HG02943 (cell line): Measurements from ENCODE around the gene PLD6.

Source experiments
- ATAC-seq: cut with Tn5 transposase; IDR thresholded peaks from one replicate; pipeline ENCODE4 v1.9.1; 2021; ENCODE audit warnings: mild to moderate bottlenecking, low read depth, moderate library complexity; ENCODE audit not compliant: unreplicated experiment

Gene PLD6

DNA sequence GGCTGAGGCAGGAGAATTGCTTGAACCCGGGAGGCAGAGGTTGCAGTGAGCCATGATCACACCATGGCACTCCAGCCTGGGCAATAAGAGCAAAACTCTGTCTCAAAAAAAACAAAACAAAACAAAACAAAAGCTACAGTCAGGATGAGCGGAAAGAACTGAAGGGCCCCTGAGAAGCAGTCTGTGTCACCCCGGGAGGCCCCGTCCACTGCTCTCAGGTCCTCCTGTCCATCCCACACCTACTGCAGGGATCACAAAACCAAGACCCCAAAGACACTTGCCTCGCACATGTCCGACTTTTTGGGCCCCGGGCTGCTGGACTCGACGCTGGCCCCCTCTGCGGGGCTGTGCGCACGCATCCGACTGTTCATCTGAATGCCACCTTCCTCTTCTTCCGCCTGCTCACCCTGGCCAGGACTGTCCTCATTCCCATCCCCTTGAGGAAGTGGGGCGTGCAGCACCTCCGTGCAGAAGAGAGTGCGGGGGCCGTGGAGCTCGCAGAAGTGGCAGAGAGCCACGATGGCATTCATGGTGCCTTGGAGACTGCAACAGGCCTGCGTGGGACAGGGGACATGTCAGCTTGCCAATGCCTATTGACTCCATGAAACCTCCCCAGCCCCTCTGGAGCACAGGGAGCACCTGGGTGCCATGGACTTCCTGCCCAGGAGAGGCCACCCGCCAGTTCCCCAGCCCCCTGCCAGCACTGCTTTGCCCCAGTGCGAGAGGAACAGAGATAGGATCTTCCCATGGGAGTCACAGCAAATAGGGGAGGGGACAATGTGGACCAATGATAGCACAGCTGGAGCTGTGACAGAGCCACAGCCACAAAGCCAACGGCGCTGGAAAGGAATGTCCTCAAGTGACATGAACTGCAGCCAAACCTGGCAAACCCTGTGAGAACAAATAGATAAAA, 21.7 kb upstream of the PLD6 start:
- no peak for ATAC-seq

DNA sequence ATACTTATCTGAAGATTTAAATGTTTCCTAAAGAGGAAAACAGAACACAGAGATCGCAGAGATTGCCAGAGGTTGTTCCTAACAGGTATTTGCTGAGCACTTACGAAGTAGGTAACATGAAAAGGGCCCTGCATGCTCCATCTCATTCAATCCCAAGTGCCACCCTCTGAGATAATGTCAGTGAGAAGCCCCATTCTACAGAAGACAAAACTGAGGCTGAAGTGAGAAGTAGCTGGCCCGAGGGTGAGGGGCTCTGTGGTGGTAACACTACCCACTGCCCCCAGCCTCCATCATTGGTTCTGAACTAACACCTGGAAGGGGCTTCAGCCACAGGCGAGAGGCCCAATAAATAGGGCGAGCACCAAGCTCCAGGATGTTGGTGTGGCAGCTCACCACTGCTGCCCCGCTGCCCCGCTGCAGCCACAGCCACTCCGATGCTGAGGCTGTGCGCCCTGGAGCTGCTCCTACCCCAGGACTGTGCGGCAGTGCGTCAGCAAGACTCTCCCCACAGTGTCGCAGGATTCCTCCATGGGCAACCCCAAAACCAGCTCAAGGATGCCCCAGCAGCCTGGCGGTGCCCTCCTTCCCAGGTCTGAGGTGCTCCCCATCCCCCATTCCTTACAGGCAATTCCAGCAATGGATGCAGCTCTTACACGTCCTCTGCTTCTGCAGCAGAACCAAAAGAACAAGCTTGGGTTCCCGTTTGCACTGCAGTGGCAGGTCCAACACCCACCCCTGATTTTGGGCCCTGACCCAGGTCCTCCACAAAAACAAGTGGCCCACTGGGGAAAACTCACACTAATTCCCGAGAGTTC, 20.5 kb upstream of the PLD6 start:
- ATAC-seq: no peak

DNA sequence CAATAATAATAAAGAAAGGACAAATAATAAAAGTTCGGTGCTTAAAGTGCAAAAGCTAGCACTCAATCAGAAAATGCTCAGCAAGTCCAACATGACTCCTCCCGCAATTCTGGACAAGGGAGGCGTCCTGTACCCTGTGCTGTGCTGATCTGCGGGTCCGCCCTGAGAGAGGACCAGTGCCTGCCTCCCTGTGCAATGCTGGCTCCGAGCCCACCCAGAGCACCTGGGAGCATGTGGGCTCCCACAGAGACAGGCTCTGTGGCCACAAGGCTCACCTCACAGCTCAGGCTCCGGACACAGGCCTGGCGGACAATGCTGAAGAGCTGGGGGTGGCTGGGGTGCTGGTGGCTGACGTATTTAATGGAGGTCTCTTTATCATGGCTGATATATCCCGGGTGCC, 19.8 kb upstream of the PLD6 start:
- no peak for ATAC-seq

DNA sequence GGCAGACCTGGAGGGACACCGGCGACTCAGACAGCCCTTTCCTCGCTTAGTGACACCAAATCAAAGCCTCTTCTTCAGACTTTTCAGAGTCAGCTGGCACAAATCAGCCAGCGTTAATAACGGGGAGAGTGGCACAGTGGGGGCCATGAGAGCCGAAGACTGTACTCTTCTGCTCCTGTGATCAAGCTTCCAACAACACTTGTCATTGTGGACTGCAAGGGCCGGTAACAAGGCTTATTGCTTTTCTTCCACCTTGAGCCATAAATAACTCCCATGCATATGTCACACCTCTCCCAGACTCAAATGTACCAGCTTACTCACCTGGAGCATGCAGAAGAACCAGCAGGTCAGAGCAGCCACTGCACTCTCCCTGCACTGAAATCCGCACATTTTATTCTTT, 18.0 kb upstream of the PLD6 start:
- ATAC-seq: no peak

DNA sequence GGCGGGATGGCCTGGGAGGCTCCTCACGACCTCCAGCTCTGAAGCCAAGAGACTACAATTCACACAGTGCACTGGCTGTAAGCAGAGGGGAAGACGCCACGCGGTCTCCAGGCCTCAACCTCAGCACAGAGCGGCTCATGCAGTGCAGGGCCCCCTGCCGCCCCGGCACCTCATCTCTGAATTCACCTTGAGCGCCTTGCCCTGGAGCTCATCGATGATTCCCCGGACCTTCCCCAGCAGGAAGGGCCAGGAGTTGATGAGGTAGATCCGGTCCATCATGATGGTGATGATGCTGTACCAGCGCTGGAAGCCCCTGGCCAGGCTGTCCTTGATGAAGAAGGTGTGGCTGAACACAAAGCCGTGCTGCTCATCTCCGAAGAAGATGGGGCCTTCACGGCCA, 17.6 kb upstream of the PLD6 start:
- no peak for ATAC-seq

DNA sequence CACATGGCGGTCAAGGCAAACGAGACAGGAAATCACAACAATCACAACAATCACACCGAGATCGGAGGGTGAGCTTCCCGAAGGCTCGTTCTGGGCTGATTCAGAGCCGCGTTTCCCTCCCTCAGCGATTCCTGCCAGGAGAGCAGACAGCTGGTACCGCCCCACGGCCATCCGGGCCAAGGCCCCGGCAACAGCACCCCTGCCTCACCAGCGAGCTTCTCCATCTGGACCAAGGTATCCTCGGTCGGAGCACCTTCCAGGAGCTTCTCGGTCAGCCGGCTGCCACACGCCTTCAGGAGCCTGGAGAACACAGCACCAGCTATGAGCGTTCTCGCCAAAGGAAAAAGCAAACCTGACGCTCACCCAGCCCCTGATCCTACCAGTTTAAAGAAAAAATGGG, 15.2 kb upstream of the PLD6 start:
- no peak for ATAC-seq

DNA sequence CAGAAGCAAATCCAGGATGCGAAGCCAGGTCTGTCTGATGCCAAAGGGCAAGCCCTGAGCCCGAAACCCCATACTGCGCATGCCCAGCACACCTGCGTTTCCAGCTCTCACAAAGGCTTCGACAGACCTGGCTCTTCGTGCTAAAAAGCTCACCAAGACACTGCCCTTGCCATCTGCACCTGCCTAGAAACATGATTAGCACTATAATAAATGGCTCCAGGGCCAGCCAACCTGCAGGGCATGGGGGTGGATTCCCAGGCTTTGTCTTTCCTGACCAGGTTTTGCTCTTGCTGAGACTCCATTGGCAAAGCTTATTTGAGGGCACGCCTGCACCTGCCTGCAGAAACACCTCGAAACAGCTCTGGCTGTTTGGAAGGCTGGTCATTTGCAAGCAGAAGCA, 14.4 kb upstream of the PLD6 start:
- no peak for ATAC-seq

DNA sequence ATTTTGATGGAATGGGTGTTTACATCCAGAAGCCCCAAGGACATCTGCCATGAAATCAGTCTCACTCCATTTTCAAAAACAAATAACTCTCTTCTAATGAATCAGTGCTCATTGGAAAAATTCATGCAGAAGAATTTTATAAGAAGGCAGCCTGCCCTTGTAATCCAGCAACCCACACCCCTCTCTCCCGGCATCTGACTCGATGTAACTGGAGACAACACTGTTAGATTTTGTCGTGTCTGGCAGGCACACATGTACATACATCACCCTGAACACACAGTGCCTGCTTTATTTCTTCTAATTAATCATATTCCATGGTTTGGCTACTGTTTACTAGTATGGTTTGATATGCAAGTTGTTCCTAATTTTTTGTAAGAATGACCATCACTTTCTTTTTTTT, 11.9 kb upstream of the PLD6 start:
- no peak for ATAC-seq

DNA sequence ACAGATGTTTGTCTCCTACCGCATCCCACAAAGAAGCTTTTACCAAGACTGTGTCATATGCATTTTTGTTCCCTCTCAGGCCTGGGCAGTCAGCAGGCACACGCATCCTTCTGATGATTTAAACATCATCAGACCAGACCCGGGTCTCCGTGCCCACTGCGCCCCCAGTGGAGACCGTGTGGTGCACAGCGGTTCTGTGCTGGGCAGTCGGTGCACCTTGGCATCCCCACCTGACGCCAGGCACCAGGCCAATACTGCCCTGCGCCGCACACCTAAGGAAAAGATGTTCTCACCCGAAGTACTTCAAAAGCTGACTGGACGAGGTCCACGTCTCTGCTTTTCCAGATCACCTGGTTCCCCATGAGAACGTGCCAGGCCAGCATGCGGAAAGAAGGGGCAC, 10.6 kb upstream of the PLD6 start:
- ATAC-seq: no peak

DNA sequence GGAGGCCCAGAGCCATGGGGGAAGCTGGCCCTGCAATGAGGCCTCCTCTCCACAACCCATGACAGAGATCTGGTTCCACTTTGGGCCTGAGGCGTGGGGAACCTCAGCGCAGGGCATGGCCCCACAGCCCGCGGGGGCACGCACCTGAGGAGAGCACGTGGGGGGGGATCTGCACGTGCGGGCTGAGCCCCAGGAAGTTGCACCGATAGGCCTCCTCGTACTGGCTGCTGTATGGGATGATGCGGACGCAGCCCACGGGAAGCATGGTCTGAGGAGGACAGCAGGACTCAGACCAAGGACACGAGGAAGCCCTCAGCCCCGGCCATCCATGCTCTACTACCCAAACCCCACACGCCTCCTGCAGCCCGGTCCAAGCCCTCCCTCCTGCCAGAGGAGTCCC, 10.1 kb upstream of the PLD6 start:
- no peak for ATAC-seq

DNA sequence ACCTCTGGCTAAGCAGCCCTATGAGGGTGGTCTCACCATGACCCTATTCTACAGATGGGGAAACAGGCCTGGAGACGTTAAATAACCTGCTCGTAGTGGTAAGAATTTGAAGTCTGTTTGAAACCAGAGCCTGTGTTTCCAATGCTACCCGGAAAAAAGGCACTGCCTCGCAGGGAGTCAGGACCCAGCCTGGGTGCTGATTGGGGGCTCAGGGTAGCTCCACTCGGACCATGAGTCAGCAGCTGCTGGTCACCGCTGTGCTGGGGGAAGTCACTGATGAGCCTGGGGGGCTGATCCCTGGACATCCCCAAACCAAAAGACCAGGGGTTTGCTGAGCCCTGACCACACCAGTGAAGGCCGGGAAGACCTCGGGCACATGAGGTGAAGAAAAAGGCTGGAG, 9.4 kb upstream of the PLD6 start:
- no peak for ATAC-seq

DNA sequence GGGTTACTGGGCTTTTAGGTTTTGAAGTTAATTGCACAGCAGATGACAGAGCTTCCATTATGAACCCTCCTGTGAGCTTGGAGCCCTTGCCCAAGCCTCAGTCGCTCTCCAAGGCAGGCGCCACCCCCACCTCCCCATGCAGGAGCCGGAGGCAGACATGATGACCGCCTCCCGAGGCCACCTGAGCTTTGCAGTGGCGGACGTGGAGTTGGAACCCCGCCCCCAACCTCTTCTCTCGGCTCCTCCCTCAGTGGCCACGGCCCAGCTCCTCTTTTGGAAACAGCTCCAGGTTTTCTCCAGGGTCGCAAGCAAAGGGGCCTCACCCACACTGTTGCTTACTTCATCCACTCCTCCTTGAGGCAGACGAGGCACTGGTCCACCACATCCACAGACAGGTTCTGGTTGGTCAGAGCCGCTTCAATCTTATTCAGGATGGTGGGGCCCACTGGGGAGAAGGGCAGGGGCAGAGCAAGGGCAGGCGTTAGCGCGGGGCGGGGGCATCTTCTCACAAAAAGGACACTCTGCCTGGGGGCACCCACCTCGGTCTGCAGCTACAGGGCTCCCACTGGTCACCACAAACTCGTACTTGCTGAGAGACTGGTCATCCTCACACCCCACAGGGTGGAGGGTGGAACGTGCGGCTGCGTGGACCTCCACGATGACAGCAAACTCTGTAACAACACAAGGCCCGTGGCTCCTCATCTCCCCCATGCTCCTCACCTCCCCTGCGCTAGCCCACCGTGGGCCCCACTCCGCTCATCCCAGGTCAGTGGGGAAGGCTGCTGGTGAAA, 8.7 kb upstream of the PLD6 start:
- no peak for ATAC-seq

DNA sequence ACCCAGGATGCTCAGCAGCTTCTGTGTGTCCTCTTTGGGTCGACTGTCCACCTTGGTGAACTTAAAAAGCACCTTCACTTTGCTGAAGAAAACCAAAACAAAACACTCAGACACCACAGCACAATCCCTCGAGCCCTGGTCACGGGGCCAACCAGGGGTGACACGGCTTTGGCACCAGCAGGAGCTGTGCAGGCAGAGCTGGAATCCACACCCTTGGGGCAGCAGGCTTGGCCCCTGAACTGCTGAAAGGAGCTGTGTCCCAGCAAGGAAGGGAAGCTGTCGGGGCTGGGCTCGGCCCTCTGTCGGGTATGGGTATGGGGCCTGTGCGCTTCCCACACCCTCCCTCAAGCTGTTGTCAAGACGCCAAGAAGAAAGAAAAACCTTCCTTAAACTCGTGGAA, 7.6 kb upstream of the PLD6 start:
- ATAC-seq: no peak

DNA sequence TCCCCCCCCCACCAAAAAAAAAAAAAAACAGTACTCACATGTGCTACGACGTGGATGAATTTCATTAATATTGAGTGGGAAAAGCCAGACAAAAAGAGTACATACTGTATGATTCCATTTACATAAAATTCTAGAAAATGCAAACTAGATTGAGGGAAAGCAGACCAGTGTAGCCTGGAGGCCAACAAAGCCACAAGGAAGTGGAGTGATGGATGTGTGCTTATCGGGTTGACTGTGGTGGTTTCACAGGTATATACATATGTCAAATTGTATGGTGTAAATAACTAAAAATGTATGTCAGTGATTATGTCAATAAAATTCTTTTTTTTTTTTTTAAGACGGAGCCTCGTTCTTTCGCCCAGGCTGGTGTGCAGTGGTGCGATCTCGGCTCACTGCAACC, 1.9 kb upstream of the PLD6 start:
- no peak for ATAC-seq

DNA sequence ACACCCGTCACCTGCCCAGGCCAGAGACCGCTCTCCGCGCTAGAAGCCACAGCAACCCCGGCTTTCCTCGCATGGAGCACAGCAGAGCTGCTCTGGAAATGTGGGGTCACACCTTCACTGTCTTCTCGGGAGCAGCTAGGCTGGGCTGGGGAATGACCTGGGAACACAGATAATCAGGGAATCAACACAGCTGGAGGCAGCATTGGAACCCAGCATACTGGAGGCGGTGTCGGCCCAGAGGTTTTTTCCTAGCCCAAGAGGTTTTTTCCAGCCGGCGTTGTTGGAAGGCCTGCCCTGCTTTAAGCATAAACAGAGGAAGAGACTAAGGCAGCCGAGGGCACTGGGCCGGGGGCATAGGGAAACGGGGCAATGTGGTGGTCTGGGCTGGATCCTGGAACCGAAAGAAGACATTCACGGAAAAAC, 791 bp upstream of the PLD6 start:
- no peak for ATAC-seq

DNA sequence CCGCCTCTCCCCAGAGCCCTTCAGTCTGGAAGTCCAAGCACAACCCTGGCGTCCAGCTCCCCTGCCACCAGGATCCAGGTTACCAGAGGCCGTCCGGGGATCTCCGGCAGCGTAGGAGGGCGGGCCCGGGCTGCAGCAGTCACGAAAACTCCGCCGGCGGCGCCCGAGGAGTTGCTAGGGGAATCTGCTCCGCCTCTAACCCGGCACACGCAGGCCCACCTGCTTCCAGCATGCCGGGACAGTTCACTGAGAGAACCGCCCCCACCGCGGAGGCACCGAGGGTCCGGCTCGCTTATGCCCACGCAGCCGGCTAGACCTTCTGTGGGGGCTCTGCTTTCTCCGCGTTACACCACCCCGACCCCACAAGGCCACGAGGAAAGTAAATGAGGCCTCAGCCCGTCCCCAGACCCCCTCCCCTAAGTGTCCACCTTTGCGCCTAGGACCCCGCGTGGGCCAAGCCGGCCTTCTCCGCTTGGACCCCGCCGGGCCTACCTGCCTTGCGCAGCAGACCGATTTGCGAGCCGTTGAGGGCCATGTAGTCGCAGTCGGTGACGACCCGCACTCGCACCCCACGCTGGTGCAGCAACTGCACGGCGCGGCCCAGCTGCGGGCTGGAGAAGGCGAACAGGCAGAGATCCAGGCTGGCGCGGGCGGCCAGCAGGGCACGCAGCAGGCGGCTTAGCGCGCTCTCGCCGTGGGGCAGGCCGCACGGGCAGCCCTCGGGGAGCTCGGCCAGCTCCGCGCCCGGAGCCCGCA, 587 bp downstream of the PLD6 start:
- ATAC-seq: peak; percentile 16

DNA sequence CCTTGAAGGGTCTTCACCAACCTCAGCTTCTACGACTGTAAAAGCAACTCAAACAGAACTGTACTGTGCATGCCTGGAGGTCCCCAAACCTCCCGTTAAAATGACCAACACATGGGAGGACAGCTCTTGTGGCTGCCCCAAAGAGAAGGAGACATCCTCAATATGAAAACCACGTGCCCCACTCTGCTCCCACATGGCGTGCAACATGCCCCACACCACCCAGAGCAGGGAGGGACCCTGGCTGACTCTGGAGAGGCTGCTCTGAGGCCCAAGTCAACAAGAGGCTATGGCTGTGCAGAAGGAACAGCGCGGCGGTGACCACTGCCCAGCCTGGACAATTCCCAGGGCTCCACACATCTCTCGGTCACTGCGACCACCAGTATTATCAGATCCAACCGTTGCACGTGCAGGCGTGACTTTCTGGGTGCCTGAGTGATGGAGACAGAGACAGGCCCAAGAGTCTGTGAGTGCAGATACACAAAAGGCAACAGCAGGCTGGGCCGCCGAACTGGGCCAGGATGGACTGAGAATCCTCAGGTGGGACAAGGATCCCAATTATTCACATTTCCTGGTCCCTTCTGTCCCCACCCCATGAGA, 1.4 kb downstream of the PLD6 start:
- ATAC-seq: no peak

DNA sequence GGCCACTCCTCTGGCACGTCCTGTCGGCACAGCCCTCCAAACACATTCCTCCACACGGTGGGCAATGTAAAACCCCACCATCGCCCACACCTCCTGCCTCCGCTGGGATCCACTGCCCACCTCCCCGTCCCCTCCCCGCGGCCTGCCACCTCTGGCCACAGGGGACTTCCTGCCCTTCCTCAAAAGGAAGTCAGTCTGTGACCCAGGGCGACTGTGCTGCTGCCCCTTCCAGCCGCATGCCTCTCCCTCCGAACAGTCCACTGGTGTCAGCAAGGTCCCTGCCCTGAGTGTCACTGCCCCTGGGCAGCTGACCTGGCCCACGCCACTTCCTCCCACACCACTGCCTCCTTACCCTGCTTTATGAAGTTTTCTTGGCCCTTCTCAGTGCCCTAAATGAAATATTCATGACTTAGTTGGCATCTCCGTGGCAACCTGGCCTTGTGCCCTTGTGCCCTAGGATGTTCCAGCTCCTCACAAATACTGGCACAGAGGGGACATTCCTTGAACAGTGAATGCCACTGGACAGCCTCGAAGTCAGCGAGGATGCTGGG, 2.0 kb downstream of the PLD6 start:
- no peak for ATAC-seq

DNA sequence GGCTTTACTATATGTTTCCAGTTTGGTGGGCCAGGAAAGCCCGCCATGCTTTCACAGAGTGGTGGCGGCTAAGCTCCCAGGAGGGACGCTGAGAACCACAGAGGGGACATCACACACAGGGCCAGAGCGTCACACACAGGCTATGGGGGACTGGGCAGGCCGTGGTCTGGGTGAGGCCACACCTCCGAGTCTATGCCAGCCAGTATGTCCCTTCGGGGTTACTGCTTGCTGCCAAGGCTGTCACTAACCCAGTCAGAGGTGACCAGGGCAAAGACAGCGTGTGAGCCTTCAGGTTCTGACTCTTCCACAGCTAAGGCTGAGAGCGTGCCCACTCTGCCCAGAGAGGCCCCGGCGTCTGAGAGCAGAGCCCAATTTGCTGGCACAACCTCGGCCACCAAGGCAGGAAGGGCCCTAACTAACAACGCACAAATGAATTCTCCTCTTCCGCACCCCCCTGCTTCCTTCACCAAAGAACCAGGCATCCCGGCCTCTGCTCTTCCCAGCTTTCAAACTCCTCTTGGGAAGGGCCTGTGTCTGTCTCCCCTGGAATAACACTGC, 2.9 kb downstream of the PLD6 start:
- ATAC-seq: no peak
